Stimulated activated CD4-positive, alpha-beta T cell treated with anti-CD3 and anti-CD28 coated beads, Interleukin-1b, Interleukin-23, amount 100 ng/mL, for 48 hours (primary cell): ENCODE results near the gene RNPEP.
"Not testable (repeated sequence)": the region's sequence is repeated elsewhere in the genome, so short reads cannot be mapped to it uniquely, and the experiment has no call there.

ENCODE experiments used
- DNase-seq: peaks from one replicate; pipeline ENCODE4 v3.0.0-alpha.2; 2020

The RNPEP gene

DNA sequence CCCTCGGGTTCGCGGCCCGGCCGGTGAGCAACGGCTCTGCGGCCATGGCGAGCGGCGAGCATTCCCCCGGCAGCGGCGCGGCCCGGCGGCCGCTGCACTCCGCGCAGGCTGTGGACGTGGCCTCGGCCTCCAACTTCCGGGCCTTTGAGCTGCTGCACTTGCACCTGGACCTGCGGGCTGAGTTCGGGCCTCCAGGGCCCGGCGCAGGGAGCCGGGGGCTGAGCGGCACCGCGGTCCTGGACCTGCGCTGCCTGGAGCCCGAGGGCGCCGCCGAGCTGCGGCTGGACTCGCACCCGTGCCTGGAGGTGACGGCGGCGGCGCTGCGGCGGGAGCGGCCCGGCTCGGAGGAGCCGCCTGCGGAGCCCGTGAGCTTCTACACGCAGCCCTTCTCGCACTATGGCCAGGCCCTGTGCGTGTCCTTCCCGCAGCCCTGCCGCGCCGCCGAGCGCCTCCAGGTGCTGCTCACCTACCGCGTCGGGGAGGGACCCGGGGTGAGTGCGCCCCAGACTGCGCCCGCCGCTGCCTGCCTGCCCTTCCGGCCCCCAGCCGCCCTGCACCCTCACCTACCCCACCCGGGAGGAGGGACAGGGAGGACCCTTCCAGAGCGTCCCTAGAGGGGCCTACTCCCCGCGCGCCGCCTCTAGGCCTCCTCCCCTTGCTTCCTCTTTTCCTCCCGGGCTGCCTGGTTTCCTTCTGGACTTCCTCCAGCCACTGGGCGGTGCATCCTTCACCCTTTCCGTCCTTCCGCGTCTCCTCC is at the start of gene RNPEP:
TSS of gene RNPEP (plus strand) at position 26 of the 757 bp plus-strand sequence. CDS start at position 45, 19 bp downstream.
- DNase-seq, result peak; percentile 41

- no peak for DNase-seq
Measured at GRCh38 chr1:201933840-201934430, 48.5 kb upstream of the RNPEP start.

GRCh38 chr1:201937624-201938213 is 44.7 kb upstream of the RNPEP start:
- no peak for DNase-seq

DNA sequence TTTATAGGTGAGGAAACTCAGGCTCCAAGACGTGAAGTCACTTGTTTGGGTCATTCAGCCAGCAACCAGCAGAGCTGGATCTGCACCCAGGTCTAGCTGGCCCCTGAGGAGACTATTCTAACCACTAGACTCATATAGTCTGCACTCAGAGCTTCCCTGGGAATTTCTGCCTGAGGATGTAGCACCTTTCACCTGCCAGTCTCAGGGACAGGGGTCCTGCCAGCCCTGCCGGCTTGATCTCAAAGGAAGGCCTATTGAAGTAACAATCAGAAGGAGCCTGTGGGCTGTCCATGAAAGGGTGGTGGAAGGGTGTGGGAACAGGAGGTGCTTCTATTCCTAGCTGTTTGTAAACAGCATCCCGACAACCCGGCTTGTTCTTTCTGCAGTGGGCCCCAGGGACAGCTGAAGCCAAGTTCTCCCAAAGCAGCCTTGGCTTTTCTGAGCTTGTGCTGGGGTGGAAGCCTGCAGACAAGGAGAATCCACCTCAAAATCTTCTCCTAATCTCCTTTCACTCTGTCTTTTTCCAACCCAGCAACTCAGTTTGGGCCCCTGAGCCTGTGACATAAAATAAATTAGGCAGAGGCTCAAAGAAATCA is 43.9 kb upstream of the RNPEP start:
- no peak for DNase-seq

- no peak for DNase-seq
Measured at GRCh38 chr1:201939148-201939547, 43.3 kb upstream of the RNPEP start.

- DNase-seq, result no peak
Measured at GRCh38 chr1:201939574-201939973, 42.9 kb upstream of the RNPEP start.

DNA sequence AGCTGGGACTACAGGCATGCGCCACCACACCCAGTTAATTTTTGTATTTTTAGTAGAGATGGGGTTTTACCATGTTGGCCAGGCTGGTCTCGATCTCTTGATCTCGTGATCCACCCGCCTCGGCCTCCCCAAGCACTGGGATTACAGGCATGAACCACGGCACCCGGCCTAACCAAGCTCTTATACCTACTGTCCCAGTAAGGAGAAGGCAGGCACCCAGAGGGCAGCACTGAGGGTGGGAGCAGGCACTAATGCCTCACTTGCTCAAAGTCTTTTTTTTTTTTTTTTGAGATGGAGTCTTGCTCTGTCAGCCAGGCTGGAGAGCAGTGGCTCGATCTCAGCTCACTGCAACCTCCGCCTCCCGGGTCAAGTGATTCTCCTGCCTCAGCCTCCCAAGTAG is 42.1 kb upstream of the RNPEP start:
- DNase-seq, result not testable (repeated sequence)

DNA sequence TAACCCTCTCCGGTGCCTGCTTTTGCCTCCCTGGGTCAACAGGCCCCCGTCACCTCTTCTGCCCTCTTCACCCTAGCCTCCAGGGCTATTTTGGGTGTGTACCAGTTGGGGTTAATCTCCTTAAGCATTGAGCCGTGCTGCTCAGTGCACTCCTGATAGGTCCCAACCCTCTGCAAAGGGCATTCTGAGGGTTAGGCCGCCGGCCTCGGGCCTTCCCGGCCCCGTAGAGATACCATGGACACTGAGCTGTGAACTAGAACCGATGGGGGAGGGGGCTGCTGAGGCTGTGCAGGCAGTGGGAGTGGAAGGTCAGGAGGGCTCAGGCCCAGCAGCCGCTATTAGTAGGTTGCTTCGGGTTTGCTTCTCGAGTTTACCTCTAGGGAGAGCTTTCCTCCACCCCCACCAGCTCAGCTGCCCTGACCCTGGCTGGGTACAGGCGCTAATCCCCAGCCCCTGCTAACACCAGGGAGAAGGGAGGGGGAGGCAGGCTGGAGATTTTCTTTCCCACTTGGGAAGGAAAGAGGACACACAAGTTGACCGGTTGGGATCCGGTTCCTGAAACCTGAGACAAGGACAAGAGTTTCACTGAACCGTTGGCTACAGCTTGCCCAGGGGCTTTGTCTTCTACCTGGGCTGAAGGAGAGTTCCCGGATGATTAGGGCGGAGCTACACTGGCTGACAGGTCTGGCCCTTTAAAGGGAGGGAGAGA is 40.9 kb upstream of the RNPEP start:
- DNase-seq, result no peak

GRCh38 chr1:201942129-201942495 is 40.3 kb upstream of the RNPEP start:
- no peak for DNase-seq

- DNase-seq, result no peak
Measured at GRCh38 chr1:201944002-201944401, 38.4 kb upstream of the RNPEP start.

GRCh38 chr1:201944639-201945038 is 37.8 kb upstream of the RNPEP start:
- no peak for DNase-seq

GRCh38 chr1:201945157-201945556 is 37.3 kb upstream of the RNPEP start:
- no peak for DNase-seq

DNA sequence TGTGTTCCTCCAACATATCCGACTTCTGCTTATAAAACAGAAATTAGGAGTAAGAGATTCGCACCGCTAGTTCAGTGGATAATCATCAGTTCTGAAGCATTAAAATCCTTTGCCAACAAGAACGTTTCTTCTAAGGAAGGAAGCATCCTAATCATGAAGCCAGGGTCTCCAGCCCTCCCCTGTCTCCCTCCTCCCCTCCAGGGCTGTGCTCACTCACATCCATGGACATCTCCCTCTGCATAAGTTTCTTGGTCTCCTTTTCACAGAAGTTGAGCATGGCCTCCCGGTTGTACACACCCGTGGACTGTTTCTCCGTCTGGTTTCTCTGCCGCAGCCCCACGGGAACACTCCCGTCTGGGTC is 36.6 kb upstream of the RNPEP start:
- no peak for DNase-seq

GRCh38 chr1:201946224-201946908 is 36.1 kb upstream of the RNPEP start, which contains the start of gene LMOD1:
Gene LMOD1 (minus strand): TSS chr1:201946548. CDS start chr1:201946340, 208 bp downstream.
- no peak for DNase-seq

DNA sequence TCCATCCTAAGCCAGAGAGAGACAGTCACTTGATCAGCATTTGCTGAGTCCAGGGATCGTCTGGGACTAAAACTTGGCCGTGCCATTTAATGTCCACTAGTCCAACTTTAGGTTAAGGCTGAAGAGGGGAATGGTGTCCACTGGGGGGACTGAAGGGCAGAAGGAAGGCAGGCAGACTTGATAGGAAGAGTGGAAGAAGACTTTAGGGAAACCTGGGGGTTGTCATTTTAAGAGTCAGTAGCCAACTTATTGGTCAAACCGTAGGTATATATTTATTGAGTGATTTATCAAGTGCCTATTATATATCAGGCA is 34.8 kb upstream of the RNPEP start:
- no peak for DNase-seq

DNA sequence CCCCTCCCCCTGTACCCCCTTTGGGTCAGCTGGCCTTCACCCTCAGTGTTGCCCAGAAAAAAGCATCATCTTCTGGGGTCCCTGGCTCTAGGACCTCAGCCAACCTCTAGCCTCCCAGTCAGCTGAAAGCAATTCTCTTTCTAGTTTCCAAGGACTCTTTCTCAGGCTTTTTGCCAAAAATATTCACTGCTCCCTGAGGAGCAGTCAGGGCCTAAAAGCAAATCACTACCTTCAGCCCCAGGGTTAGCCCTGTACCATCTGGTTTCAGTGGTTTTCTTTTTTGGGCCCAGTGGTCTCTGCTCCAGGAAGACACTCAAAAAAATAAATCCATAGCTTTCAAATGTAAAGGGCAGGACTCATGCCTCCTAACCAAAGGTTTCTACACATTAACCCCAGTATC is 33.0 kb upstream of the RNPEP start:
- DNase-seq, result no peak

- DNase-seq, result peak; percentile 12
Measured at GRCh38 chr1:201954263-201955008, 28.0 kb upstream of the RNPEP start.

DNA sequence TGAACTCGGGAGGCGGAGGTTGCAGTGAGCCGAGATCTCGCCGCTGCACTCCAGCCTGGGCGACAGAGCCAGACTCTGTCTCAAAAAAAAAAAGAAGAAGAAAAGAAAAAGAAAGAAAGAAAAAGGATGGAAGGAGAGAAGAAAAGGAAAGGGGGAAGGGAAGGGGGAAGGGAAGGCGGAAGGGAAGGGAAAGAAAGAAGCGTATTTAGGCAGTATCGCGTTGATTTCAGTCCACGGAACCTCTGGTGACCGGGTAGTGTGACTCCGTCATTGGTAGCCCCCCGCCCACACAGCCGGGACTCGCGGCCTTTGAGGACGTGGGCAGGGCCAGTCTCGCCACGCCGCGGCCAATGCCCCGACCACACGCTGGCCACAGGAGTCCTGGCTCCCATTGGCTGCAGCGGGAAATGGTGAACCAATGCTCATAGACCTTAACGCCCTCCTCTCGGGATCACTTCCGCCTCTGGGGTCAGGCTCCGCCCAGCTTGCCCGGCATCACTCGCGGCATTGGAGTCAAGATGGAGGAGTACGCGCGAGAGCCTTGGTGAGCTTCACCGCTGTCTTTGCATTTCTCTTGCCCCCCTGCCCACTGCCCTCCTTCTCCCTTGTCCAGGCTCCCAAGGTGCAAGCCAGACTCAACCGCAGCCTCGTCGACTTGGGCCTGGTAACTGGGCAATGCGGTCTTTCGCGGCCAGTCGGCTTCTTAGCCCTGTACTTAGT is 27.3 kb upstream of the RNPEP start, which contains the start of gene TIMM17A:
TSS of gene TIMM17A (plus strand) at position 495 of the 720 bp plus-strand sequence. CDS start at position 519, 24 bp downstream.
- DNase-seq, result peak; percentile 94

DNA sequence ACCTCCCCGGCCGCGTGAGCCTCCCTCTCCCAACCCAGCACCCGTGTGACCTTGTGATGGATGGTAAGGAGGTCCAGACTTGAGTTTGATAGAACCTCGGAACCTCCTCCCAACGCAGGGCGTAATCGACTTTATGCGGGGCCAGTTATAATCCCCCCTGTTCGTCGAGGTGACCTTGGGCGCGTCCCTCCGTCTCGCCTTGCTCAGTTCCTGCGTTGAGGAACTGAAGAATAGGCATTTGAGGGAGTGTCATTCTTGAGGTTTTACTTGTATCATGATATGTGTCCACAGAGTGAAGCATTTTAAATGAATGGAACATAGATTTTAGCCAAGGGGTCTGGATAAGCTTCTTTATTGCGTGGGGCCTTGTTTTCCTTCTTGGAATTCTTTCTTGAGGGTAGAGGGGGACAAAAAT is 26.7 kb upstream of the RNPEP start:
- DNase-seq, result no peak

- DNase-seq, result no peak
Measured at GRCh38 chr1:201958348-201958747, 24.1 kb upstream of the RNPEP start.

DNA sequence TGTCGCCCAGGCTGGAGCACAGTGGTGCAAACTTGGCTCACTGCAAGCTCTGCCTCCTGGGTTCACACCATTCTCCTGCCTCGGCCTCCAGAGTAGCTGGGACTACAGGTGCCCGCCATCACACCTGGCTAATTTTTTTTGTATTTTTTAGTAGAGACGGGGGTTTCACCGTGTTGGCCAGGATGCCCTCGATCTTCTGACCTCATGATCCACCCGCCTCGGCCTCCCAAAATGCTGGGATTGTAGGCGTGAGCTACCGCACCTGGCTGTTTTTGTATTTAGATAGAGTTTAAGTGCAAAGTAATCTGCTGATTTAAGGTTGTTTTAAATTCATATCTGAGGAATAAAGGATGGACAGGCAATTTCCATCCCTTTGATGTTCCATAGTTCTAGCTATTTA is 20.1 kb upstream of the RNPEP start:
- not testable (repeated sequence) for DNase-seq
